ENCODE measurements around the gene KAT6B.
A peak's percentile ranks its signal among the peaks of the same experiment; 100 is the strongest.

The KAT6B gene

GRCh38 chr10:74957285-74957961, 131.0 kb downstream of the KAT6B start:
- DNase-seq = no peak

DNA sequence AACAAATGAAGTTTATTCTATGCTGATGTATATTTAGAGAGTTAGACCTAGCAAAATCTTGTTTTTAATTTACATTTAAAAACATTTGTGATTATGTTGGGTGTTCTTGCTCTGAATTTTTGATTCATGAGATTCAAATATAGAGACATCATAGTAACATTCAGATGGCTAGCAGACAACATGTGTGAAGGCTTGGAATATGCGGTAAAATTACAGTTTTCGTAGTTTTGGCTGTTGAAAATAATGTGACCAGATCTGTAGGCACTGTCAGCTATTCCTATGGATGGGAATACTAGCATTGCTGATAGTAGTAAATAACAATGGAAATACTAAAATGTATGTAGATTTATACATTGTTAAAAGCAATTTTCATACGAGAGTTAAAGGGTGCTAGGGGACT, 131.9 kb downstream of the KAT6B start:
- DNase-seq = no peak

GRCh38 chr10:74960670-74961069, 134.3 kb downstream of the KAT6B start:
- DNase-seq = no peak

- DNase-seq = no peak
Observed at GRCh38 chr10:74962517-74962916, 136.1 kb downstream of the KAT6B start.

GRCh38 chr10:74963549-74963948, 137.1 kb downstream of the KAT6B start:
- no peak for DNase-seq

- no peak for DNase-seq
Observed at GRCh38 chr10:74967911-74968666, 141.7 kb downstream of the KAT6B start.

- no peak for DNase-seq
Observed at GRCh38 chr10:74968667-74969061, 142.3 kb downstream of the KAT6B start.

DNA sequence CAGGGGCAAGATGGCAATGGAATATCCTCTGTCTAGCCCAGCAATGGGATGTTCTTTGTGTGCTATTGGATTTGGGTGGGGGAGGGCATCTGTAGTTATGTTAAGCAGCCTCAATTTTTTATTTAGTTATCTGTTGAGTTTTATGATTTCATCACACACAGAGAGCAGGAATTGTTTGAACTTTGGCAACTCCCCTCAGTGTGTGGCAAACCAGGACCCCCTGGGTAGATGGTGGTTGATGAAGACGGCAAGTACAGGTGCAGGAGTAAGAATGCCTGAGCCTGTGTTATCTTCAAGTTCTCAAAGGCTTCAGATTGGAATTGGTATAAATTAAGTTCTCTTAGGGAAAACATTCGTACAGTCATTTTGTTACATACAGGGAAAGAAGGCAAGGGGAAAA, 142.7 kb downstream of the KAT6B start:
- DNase-seq = no peak

DNA sequence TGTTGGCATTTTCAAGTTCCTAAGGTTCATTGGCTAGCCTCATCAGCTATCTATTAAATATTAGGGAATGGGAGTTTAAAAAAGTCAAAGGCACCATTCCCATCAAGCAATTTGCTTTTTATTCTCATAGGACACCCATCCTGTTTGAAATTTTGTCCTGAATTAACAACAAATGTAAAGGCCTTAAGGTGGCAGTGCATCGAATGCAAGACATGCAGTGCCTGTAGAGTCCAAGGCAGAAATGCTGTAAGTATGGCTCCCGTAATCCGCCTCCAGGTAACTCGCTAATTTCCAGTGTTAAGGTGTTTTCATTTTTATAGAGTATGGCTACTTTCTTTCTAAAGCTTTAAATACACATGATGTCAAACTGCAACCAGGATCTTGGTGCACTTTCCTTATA, 143.1 kb downstream of the KAT6B start:
- no peak for DNase-seq

- no peak for DNase-seq
Observed at GRCh38 chr10:74973741-74974392, 147.5 kb downstream of the KAT6B start.

GRCh38 chr10:74975758-74976157, 149.4 kb downstream of the KAT6B start:
- no peak for DNase-seq

GRCh38 chr10:74976565-74976964, 150.2 kb downstream of the KAT6B start:
- no peak for DNase-seq

GRCh38 chr10:74977072-74977471, 150.7 kb downstream of the KAT6B start:
- no peak for DNase-seq

- DNase-seq = peak; percentile 39
Observed at GRCh38 chr10:74977913-74978847, 151.8 kb downstream of the KAT6B start.

DNA sequence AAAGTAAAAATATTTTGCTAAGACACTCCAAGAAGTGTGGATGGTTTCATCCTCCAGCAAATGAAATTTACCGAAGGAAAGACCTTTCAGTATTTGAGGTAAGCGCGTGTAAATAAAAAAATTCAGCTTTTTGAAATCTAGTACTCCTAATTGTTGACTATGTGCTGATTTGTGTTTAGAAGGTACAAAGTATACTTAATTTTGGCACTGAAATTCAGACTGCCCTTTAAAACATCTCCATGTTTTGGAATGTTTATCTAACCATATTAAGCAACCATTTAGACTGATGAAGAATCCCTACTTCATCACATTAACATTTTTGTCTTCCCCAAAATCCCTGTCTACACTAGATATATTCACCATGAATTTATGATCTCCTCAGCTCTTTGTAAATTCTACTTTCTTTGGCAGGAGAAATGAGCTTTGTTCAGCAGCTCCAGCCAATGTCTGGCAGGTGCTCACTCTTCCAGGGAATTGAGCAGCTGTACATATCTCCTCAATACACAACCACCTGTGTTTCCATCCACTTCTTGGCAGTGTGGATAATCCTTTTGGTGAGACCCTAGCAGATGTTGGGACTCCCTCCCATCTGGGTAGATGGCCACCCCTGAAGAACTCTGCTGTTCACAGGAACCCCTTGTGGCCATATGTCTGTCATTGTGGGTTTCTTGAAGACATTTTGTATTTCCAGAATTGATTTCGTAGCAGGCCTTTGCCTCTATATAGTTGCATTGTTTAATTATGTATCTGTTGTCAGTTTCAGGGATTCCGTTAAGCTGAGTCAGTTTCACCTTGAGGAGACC, 155.6 kb downstream of the KAT6B start:
- DNase-seq = no peak

DNA sequence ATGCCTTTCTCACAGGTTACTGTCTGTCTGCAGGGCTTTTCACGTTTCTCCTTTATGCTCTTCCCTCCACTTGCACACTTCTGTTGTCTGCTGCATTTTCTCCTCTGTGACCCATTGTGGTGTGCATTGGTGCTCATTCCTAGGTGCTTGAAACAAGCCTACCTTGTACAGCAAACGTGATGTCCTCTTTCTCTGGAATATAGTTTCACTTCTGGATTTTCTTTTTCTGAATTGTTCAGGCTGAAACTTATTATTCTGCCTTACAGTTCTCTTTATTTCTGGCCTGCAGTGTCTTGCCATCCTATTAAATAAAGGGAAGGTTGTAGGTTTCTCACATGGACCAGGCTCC, 156.2 kb downstream of the KAT6B start:
- DNase-seq = no peak

- no peak for DNase-seq
Observed at GRCh38 chr10:74983383-74983782, 157.0 kb downstream of the KAT6B start.

GRCh38 chr10:74987339-74988053, 161.1 kb downstream of the KAT6B start:
- no peak for DNase-seq

GRCh38 chr10:74988054-74988775, 161.8 kb downstream of the KAT6B start:
- no peak for DNase-seq

DNA sequence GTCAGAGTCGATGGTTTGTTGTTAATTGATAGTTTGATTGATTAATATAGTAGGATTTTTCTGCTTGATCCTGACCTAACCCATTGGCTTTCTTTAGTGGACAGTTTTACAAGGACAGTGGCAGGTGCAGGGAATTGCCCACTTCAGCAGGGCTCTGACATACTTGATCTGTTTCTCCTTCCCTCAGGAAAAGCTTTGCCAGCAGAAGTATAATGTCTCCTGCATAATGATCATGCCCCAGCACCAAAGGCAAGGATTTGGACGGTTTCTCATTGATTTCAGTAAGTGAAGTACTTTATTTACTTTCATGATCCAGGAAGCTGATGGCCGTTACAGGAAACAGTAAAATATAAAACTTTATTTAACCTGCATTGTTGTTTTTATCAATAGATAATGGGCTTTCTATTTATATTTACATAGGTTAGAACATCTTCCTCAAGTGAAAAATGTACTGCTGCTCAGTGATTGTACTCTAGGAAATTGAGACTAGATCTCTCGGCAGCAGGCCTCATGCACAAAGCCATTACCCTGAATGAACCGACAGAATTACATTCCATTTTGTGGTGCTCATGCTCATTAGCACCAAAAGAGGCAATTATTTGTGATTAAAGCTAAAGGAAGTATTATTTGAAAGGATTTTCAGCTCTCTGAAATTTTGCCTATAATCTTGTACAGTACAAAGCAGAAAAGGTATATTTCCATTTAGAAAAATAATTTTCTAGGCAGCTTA, 162.6 kb downstream of the KAT6B start:
- no peak for DNase-seq
